ENCODE results near the gene CD3D.

DNA sequence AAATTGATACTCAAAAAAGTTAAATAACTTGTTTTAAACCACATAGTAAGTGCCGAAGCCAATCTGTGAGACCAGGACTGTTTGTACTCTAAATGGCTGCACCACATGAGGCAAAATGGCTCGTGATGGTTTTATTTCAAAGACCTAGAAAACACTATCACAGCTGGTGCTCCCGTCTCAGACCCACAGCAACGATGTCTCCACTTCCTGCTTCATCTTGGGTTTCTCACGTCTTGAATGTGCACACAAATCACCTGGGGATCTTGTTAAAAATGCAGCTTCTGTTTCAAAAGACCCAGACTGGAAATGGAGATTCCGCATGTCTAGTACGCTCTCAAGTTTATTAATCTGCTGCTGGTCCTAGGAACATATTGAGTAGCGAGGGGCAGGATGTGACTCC, 36.8 kb downstream of the CD3D start:
- TF ChIP-seq CTCF (conservative IDR thresholded peaks at IDR 0.05 in 1 of 2, IDR thresholded peaks at IDR 0.05 in 1 of 2; ENCODE audit: low read depth in 1 of 2, low read length in 2 of 2) (no peak), EZH2 (IDR thresholded peaks at IDR 0.05; ENCODE audit: low read length, missing control alignments) (no peak)

Measured in fibroblast of lung (primary cell).